CD1c-positive myeloid dendritic cell (primary cell): Measurements from ENCODE around the gene SLC6A6.

ENCODE experiments used
- DNase-seq: peaks from one replicate; pipeline ENCODE4 v3.0.0-alpha.2; 2016; ENCODE audit errors: extremely low spot score

Gene SLC6A6

DNA sequence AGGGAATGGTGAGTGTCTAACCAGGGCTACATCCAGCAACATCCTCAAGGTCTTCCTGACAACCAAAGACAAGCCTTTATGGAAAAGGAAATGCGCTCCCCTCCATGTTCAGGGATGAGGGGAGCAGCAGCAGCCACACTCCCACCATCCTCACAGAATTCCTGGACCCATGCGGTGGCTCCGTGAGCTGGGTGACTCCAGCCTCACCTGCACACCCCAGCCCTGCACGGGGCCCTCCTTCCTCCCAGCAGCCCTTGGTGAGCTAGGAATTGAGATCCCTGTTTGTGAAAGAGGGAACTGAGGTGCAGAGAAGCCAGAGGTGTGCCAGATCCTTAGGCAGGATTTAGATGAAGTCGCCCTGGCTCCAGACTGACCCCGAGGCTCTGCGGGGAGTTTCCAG is 85.4 kb downstream of the SLC6A6 start:
- no peak for DNase-seq

DNA sequence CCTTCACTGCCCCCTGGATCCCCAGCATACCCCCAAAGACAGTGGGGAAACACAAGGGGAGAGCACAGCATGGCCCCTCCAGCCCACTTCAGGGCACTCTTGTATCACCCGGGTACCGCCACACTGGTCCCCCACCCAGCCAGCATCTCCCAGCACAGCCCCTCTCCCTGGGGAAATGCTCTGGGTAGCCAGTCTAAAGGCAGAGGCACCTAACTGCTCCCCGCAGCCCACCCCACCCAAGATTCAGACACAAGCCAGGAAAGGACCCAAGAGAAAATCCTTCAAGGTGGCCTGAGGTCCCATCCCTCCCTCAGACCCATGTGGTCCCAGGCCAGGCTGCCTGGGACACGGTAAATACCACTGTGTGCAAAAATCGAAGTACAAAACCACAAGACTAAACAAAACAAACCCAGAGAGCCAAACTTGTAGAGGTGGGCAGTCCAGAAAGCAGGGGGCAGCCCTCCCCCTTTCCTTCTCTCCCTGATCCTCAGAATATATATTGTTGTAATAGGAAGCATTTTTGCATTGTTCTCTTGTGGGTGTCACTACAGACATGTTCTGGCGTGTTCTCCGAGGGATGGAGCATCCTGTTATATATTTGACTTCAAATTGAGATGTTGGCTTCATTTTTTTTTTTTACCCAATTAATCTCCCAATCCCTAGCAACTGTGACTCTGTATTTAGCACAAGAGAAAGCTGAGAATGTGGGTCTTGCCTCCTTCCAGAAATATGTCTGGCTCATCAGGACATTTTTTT is 86.1 kb downstream of the SLC6A6 start:
- no peak for DNase-seq

GRCh38 chr3:14489641-14490040 is 87.2 kb downstream of the SLC6A6 start:
- no peak for DNase-seq

GRCh38 chr3:14490255-14490654 is 87.8 kb downstream of the SLC6A6 start:
- no peak for DNase-seq

GRCh38 chr3:14490831-14491230 is 88.4 kb downstream of the SLC6A6 start:
- no peak for DNase-seq

GRCh38 chr3:14491396-14492190 is 89.2 kb downstream of the SLC6A6 start:
- no peak for DNase-seq

DNA sequence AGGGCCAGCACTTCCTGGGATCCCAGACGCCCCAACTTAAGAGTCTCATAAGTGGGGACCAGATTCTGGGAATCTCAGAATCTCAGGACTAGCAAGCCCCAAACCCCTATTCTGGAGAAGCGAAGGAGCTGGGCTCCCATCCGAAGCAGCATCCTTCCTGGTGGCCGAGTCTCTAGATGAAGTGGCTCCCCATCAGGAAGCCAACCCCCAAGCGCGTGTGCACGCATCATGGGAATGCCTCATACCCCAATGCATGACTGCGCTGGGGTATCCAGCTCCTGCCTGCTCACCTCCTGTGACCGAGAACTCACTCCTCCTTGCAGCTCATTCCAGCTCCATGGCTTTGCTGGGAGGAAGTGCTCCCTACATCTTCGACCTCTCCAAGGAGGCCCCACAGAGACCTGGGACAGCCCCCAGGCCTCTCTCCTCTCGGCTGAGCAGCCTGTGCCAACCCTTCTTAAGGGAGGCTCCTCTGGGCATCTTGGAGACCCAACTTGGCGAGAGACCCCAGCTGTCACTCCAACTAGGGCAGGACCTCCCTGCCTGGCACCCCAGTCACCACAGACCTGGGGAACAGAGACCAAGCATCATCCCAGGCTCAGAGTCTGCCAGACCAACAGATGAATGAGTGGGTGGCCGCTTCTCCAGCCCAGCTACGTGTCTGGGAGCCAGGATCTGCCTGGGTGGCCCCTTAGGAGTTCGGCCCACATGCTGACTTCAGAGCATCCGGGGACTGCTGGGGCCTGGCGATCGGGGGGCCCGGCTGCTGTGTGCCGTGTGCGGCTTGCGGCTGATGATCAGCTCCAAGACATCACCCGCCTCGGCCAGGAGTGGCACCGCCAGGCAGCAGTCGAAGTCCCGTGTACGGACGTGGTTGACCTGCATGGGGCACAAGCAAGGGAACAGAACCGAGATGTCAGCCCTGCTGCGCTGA is 90.8 kb downstream of the SLC6A6 start:
- DNase-seq, result no peak

GRCh38 chr3:14494279-14494972 is 92.0 kb downstream of the SLC6A6 start:
- no peak for DNase-seq

DNA sequence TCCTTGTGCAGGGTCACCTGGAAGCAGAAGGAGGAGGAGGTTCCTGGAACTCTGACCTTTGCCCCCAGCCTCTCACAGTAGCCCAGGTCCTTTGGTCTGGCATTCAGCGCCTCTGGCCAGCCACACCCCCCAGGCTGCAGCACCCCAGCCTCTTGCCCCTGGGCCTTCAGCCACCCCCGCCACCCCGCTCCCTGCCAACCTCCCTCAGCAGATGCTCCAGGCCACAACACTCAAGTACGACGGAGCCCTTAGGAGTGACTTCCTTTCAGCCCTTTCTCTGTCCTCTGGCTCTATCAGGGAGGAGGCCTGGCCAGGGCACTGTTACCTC is 92.5 kb downstream of the SLC6A6 start:
- DNase-seq, result no peak

GRCh38 chr3:14496351-14496750 is 93.9 kb downstream of the SLC6A6 start:
- no peak for DNase-seq

DNA sequence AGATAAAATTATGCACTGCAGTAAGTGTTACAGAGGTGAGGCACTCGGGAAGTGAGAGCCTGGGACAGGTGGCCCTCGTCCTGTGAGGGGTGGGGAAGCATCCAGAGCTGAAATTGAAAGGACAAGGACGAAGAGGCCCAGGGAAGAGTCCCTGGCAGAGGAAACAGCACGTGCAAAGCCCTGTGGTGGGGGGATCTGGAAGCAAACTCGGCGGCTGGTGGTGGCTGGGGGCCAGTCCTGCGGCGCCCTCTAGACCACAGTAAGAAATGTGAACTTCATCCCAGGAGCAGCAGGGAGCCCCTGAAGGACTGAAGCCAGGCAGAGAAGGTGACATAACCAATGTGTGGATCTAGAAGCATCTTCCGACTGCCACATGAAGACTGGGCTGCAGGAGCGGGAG is 94.9 kb downstream of the SLC6A6 start:
- DNase-seq, result no peak

GRCh38 chr3:14502472-14502871 is 100.1 kb downstream of the SLC6A6 start:
- no peak for DNase-seq

- no peak for DNase-seq
These were observed 100.8 kb downstream of the SLC6A6 start for GRCh38 chr3:14503033-14503705.

DNA sequence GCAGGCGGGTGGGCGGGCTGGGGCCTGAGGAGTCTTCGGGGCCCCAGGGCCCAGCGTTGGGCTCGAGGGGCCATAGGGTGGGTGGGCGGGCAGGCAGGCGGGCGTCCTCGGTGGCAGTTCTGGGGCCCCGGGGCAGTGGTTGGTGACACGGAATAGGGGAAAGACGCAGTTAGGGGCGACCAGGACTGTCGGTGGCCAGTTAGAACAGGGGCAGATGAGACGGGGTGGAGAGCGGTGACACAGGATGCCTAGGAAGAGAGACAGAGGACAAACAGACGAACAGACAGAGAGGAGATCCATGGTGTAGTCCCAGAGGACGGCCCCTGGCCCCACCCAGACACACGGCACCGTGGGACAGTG is 101.3 kb downstream of the SLC6A6 start:
- DNase-seq, result no peak

DNA sequence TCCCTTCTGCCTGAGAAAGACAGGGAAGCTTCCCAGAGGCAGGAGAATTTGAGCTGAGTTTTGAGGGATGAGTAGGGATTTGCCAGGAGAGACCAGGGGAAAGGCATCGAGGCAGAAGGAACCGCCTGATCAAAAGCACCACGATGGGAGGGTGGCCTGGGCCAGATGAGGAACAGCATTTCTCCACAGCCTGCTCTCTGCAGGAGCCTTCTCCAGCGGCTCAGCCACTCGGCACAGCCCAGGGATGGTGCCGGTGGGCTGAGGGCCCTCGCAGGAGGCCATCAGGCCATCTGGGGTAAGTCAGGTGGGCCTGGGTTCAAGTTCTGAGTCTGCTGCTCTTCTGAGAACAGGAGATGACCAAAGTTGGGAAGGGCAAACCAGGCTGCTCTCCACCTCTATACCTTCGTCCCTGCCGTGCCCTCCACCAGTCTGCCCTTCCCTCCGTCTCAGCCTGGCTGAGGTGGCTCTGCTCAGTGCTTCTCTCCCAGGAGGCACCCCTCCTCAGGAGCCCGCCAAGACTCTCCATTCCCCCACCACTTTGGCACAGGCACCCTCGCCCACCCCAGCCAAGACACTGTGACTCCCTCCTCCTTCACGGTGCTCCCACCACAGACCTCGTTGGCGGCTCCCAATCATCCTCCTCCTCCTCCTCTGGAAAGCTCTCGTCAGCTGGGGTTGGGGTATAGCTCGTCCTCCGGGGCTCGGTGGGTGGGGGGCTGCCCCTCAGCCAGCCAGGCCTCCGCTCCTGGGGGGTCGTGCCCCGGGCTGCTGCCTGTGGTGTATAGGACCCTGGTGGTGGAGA is 102.8 kb downstream of the SLC6A6 start:
- DNase-seq, result no peak

GRCh38 chr3:14505803-14506500 is 103.5 kb downstream of the SLC6A6 start:
- no peak for DNase-seq

- no peak for DNase-seq
These were observed 104.4 kb downstream of the SLC6A6 start for GRCh38 chr3:14506626-14507304.

GRCh38 chr3:14507305-14507741 is 104.9 kb downstream of the SLC6A6 start:
- no peak for DNase-seq
